ENCODE measurements around the gene IGF2BP2.

The IGF2BP2 gene

DNA sequence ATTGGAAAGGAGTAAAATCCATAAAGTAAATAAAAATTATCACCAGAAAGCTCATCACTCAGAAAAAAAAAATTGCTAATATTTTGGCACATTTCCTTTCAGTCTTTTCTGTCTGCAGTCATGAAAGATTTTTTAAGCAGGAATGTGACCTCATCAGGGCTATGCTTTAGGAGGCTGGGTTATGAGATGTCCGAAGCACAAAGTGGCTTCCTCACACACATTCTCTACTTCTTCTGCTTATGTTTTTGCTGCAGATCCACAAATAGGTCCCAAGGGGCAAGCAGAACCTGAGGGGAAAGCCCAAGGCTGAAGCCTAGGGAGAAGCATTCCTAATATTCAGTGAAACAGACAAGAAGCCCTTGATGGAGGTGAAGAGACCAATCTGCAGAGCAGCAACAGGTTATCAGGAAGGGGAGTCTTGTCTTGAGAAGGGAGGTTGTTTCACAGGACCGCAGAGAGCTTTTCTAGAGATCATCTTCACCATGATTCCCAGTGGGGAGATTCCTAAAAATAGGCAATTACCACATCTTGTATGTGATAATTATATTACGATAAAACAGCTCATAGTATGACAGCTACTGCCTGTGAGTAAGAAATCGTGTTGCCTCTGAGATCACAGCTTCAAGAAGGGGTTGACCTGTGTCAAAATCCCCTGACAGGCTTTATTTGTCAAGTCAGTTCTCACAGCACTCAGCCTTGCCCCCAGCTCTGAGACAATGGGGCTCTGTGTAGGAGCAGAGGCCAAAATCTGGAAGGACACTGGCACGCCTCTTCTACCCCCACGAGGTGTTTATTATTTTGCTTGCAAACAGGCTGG is 60.5 kb downstream of the IGF2BP2 start:
- no peak for DNase-seq

DNA sequence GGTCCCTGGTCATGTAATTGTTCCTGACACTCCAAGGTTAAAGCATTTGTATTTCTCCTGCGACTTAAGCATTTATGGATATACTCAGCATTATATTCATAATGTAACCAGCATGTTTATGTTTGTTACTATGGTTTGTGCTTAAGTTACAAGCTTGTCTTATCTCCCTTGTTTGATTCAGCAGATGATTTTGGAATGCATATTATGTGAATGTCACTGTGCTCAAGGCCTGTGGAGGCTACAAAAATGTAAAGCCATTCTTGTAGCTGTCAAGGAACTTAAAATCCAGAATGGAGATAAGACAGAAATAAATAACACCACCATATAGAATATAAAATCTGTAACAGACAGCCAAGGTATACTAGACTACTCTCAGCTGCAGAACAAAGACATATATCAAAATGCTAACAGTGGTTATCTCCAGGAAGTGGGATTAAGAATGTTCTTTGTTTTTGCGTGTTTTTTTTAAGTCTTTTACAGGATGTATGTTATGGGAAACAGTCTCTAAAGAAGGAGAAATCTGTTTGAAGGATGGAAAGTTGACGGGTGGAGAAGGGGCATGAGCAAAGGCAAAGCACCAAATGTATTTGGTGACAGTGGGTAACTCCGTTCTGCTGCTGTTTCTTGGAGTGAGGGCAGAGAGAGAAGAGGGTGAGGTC is 61.4 kb downstream of the IGF2BP2 start:
- no peak for DNase-seq

DNA sequence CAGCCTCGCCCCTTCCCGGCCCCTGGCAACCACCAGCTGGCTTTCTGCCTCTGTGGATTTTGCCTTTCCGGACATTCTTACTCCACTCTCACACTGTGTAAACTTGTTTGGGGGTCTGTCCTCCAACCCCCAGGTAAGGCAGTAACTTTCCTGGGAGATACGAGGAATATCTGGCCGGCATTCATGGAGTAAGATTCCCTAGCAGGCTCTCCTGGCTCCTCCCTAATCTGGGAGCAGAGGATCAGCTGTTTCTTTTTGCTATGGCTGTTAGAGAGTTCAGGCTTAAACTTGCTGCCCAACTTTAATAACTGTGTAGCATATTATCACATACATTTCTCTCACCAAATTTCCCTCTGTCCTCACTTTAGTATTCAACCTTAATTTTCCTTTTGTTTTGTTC is 64.3 kb downstream of the IGF2BP2 start:
- no peak for DNase-seq

DNA sequence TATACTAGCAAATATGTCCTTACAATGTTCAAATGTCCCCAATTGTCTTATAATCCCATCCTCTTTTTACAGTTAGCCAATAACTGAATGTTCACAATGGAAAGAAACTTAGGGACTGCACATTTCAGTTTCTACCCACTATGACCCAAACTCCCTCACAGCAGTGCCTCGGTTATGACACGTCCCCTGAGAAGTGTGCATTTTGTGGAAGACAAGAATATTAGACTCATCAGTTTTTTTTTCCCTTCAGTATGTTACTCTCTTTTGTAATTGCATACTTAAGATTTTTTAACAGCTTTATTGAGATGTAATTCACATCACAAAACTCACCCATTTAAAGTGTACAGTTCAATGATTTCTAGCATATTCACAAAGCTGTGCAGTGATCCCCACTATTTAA is 64.8 kb downstream of the IGF2BP2 start:
- DNase-seq, result no peak

DNA sequence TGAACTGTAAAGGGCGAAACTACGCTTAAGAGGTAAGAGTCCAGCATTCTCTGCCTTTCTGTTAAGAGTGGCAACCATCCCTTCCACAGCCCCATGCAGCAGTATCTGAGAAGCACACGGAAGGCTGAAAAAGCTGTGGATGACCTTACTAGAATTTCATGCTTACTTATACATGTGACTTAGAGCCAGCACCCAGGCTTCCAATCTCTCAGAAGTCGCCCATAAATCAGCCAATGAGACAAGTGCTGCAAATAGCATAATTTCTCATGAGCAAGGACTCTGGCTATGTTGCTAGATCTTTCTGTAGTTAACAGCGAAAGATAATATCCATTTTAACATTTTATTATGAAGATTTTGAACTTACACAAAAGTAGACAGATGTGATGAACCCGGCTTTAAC is 65.3 kb downstream of the IGF2BP2 start:
- DNase-seq, result no peak

DNA sequence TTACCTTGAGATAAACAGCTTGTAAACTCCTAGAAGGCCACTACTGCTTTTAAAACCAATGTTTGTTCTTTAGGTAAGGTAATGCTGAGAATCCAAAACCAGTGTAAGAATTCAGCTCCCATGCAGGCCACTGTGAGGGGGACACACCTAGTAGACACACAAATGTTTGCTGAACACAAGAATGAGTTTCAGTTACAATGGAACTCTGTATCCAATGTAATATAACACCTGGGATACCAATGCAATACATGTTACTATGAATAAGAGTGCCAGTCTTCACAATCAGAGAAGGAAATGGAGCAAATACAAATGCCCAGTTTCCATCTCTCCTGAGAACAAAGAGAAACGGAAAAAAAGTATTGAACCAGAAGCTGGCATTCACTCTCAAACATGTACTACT is 65.9 kb downstream of the IGF2BP2 start:
- no peak for DNase-seq

DNA sequence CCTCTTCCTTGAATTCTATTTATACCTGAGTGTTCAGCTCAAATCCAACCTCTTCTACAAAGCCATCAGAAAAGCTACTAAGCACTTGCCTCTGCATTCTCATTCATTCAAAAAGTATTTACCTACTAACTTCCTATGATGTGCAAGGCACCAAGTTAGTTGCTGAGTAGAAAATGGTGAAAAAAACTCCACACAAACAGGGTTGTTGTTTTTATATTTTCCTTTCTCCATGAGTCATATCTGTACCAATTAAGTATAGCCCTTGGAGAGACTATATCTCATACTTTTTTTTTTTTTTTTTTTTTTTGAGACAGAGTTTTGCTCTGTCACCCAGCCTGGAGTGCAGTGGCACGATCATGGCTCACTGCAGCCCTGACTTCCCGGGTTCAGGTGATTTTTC is 67.7 kb downstream of the IGF2BP2 start:
- DNase-seq, result no peak

DNA sequence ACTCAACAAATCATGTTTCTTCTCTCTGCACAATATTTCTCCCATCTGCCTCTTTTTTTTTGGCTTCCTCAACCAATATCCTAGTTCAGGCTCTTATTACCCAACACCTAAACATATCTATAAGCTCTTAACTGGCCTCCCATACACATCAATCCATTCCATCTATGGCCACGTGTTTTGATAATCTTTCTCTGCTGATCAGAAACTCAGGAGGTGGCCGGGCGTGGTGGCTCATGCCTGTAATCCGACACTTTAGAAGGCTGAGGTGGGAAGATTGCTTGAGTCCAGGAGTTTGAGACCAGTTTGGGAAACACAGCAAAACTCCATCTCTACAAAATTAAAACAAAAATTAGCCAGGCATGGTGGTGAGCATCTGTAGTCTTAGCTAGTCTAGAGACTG is 68.4 kb downstream of the IGF2BP2 start:
- DNase-seq, result no peak

DNA sequence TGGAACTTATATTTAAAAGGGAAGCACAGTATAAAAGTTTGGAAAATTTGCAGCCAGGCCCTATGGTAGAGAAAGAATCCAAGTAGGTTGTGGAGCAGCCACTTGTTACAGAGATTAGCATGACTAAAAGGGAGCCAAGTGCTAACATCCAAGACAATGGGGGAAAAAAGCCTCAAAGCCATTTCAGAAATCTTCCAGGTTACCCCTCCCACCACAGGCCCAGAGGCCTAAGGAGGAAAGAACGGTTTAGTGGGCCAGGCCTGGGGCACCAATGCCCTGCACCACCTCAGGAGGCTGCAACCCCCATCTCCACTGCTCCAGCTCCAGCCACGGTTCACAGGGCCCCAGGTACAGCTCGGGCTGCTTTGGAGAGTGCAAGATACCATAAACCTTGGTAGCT is 69.9 kb downstream of the IGF2BP2 start:
- no peak for DNase-seq

DNA sequence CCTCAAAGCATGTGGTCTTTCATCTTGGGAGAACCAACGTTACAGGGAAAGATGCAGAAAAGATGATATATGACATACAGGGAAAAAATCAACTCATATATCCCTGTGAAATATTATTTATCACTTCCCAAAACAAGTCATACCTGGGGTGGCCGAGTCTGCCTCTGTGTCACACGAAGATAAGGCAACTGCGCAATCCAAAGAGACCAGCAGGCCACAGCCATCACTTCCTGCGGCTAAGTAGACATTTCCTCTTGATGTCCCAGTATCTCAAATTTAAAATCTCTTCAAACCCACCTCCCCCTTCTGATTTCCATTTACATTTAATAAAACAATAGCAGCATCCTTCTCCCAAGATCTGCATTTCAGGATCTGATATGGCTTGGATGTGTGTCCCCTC is 71.5 kb downstream of the IGF2BP2 start:
- DNase-seq, result no peak

DNA sequence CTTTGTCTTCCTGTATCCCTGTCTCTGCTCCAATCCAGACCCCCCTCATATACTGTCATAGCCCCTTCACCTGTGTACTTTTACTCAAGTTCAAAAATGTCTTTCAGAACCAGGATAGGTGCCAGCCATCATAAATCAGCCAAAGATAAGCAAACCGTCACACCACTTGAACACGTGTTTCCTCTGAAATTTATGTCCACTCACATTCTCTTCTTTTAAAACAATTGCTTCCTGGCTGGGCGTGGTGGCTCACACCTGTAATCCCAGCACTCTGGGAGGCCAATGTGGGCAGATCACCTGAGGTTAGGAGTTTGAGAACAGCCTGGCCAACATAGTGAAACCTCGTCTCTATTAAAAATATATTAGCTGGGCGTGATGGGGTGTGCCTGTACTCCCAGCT is 74.1 kb downstream of the IGF2BP2 start:
- DNase-seq, result no peak

DNA sequence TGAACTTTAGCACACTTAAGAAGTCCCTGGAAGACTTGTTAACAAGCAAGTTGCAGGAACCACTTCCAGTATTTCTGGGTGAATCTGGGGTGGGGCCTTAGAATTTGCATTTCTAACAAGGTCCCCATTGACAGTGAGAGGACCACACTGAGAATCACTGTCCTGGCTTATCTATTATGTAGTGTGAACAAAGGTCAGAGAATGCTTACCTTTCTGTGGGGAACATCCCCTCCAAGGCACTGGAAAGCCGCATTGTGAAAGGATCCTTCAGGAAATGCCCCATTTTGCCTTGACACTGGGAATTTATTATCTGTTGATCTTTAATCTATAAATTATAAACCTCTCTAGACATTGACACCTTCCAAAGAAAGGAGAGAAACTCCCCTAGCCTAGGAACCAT is 74.8 kb downstream of the IGF2BP2 start:
- DNase-seq, result no peak

DNA sequence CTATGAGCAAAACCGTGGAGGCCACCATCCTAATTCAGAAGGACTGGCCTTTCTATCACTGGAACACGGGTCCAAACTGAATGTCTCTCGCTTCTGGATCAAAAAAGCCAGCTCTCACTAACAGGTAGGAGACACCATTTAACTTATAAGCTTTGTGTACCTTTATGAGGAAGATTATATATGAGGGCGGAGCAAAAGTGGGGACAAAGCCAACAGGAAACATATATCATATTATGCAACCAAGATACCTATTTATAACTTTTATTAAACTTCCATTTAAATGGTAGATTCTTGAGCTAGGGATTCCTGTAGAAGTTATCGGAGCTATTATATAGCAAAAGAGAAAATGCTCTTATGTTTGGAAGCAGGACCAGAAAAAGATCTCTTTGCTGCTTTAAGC is 78.4 kb downstream of the IGF2BP2 start:
- DNase-seq, result no peak

DNA sequence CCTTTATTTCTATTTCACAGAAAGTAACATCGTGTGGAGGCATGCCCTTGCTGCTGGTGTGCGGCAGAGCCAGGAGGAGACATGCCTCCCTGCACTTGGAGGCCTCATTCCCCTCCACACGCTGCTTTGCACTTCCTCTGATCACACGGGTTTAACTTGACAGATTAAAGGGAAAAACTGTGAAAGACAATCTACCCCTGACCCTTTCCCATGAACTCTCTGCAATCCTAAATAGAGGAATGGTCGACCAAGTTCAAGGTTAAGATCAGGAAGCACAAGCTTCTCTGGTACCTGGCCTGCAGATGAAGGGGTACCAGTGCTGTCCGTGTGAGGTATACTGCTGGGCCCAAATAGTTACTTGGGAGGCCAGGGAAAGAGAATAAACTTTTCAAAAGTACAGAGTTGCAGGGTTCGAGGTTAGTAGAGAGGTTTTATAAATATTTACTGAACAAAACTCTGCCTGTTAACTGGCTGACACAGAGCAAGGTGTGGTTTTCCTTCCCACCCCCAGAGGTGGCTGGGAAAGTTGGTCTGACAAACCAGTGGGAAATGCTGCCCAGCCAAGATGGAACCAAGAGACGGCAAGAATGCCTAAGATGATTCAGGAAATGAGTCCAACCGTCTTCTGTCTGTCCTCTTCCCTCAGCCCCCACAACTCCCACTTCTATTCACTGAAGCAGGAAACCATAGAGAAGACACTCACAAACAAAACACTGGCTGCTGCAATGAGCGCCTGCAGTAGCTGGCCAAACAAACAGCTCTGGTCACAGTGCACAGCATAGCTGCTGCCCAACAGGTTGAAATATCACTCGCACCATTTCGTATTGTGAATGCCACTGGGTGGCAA is 79.6 kb downstream of the IGF2BP2 start:
- no peak for DNase-seq

DNA sequence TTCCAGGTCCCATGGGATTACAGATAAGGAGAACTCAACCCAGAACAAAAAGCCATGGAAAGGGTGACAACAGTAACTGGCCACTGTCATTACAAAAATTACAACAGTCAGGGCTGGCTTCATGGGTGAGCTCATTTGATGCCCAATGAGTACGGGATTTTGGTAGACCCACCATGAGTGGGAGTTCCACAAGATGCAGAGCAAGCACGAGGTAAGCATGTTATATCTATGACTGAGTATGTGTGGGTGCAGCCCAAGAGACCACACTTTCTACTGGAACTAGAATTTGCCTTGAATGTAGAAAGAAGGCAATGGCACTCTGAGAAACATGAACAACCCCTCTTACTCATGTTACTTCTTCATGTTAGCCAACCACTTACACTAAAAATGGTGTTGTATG is 83.3 kb downstream of the IGF2BP2 start:
- no peak for DNase-seq

DNA sequence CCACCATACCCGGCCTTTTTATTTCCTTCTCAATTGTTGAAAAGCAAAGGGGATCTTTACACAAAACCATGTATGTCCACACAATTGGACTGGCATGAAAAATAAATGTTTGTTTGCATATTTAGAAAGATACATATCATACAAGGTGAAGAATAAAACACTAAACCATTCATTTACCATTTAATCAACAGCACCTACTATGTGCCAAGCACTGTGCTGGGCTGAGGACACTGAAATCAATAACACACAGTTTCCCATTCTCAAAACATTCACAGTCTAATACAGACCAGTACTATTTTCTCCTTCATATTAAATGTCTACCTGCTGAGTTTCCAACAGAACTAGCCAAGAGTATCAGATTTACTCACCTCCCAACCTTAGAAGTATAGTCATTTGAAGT is 84.7 kb downstream of the IGF2BP2 start:
- DNase-seq, result no peak

DNA sequence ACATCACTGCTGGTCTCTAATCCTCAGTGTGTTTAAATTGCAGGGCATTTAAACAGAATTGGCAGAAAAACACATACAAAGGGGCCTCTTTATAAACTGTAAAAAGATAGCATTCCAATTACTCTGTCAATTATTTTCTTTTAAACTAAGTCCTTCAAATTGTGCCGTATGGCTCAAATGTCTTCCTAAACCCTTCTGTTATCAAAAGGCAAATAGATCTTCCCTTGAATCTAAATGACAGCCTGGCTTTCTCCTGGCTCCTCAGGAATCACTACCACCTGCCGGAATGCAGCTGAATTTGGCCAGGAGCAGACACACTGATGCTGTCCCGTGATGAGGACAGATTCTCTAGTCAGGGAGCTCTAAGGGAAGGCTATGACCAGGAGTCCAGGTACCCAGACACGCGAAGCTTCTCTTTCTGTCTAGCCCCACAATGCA is 85.6 kb downstream of the IGF2BP2 start:
- DNase-seq, result no peak

DNA sequence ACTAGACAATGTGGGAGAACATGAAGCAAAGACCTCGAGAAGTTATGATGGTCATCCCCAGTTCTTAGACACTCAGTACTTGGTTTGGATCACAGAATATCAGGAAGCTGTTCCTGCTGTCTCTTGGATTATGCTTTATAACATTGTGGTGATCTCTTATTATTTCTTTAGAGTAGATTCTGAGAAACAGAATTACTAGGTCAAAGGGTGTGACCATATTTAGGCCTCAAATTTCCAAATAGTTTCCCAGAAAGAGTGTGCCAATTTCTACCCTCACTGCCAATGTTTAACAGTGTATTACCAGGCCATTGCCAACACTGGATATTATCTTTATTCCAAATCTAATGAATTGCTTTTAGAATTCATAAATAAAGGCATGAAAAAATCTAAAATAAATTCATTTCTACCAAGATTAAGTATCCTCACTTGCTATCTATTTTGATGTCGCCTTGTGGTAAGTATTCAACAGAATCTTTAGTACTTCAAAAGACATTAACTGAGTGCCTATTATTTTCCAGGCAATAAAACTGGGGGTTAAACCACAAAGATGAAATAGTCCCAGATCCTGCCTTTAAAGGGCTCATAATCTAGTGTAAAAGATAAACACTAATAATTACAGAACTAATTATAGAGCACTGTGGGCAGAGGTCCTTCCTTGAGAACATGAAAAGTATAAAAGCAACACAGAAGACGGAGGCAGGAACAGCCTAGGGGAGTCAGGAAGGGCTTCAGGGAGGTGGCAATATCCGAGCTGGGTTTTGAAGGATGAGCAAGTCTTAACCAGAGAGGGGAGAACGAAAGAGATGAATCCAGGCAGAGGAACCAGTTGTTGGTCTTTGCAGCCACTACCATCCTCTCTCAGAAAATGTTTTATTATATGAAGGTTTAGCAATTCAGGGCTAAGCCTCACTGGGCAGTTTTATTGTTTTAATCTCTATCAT is 86.8 kb downstream of the IGF2BP2 start:
- DNase-seq, result no peak

DNA sequence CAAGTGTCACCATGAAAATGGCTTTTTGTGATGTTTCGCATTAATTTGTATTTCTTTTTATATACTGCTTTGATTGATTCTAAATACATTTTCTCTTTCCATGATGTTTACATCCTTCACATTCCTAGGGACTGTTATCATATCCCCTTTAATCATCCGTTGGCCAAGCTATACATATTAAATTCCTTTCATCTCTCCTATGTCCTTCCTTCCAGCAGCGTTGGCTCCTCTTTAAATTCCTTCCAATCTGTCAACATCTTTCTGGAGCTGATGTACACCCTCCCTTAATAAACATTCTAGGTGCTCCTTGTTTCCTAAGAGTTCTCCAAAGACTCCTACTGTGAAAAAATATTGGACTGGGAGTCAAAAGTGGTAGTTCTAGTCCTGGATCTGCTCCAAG is 87.8 kb downstream of the IGF2BP2 start:
- DNase-seq, result no peak

DNA sequence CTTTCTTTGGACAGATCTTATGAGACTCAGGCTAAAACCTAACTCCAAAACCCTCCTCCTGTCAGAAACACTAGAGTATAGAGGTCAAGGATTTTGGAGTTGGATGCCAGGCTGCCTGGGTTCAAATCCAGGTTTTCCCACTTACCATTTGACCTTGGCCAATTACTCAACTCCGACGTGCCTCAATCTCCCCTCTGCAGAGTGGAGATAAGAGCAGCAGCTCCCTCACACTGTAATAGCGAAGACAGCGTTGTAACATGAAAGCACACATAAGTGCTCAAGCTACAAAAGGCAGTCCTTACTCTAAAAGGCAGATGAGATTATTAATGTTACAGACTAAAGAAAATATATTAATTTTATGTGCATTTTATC is 90.1 kb downstream of the IGF2BP2 start:
- no peak for DNase-seq

DNA sequence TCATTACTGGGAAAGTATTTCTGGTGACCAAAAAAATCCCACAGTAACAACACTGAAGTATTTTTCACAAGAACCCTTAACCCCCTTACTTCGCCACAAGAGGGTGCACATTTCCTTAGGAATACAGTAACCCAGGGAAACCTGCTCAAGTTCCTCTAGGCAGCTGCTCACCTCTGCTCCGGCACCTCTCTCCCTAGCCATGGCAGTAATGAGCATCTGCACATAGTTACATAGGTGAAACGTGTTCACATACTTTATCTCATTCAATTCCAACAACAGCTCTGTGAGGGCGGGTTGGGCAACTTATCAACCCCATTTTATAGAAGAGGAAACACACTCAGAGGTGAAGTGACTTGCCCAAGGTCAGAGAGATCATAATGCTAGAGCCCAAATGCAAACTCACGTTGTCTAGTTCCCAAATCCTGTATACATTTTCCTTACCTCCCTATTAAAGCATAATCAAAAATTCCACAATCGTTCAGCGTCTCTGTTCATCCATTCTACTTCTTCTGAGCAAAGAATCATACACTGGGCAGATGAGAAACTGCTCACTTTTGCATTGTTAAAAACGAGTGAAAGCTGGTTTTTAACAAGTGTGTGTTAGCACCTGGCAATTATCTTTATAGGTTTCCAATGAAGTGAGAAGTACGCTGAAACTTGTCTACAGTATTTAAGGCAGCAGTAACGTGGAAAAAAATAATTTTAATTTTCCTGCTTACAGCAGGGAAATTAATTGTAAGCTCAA is 90.7 kb downstream of the IGF2BP2 start:
- peak; percentile 84 for DNase-seq

DNA sequence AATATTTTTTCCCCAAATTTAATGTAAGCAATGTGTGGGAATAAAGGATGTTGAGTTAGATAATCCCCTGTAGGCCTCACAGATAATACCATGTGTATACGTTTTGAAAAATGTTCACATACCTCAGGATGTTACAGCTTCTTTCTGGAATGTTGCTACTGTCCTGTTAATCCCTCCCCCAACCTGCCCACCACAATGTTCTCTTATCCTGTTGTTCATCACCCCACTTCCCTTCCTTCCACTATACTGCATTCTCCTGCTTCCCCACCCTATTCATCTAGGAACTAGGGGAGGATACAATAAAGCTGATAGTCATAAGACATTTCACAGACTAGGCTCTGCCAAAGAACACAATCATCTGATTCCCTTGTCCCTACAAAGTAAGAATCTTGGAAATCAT is 92.1 kb downstream of the IGF2BP2 start:
- DNase-seq, result no peak
